SIG-M5 (cell line): ENCODE data around the gene GPANK1.
"Not testable (repeated sequence)": the region's sequence is repeated elsewhere in the genome, so short reads cannot be mapped to it uniquely, and the experiment has no call there.

Source experiments
- DNase-seq: peaks from one replicate; lab custom pipeline; 2025; lab: John Stamatoyannopoulos, UW

Gene GPANK1

GRCh38 chr6:31664790-31665500, at the start of gene GPANK1:
Gene GPANK1 (minus strand): TSS chr6:31664997. CDS start chr6:31664478, 519 bp downstream.
- DNase-seq = peak; percentile 59

DNA sequence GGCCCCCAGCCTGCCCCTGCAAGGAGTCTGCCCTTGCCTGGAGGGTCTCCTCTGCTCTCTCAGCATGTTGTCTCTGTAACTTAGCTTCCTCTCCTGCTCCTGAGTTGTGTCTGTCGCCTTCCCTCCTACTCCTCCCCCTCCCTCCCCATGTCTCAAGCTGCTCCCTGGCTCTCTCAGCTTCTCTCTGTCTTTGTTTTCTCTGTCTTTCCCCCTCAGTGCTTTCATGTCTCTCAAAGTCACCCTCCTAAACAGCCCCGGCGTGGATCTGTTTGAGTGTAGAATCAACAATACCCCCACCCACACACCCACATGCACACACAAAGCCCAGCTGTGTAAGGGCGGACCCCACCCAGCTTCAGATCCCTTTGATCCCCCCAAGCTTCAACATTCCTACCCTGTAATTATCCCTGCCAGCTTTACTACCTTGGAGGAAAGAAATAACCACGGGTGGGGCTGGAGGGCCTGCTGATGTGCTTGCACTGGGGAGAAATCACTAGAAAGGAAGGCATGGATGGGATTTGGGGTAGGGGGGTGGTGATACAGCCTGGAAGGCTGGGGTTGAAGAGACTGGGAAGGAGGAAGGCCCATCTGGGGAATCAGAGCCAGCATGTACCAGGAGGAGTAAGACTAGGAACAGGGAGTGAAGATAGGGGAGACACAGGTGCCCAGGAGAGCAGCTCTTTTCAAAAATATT, 49.3 kb upstream of the GPANK1 start:
- DNase-seq = no peak

GRCh38 chr6:31713465-31713864, 48.7 kb upstream of the GPANK1 start:
- no peak for DNase-seq

GRCh38 chr6:31712296-31712695, 47.5 kb upstream of the GPANK1 start:
- no peak for DNase-seq

- no peak for DNase-seq
Observed at GRCh38 chr6:31711233-31711632, 46.4 kb upstream of the GPANK1 start.

DNA sequence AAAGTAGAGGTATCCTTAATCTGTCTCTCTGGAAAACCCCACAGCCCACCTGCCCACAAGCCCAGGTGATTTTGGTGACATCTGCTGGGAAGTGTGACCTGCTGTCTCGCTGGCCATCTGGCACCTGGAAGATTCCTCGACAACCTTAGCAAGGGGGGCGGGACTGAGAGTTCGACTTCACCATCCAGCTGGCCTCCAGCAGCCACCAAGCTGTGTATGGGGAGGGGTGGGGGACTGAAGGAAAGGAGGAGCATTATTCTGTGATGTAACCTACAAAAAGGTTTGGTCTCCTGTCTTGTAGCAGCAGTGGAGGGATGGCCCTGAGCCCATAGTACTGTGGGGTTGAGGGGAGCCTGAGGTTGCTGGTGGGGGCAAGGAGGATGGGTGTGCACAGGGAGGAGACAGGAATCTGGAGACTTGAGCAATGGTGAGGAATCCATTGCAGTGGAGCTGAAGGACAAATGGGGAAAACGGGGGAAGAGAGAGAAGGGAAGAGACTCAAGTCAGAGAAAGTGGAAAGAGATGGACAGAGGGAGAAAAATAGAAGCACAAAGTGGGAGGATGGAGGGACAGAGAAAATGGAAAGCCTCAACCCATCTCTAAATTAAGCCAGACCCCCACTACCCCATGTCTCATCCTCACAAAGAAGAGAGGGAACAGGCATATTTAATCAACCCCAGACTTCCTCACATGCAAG, 45.9 kb upstream of the GPANK1 start:
- no peak for DNase-seq

DNA sequence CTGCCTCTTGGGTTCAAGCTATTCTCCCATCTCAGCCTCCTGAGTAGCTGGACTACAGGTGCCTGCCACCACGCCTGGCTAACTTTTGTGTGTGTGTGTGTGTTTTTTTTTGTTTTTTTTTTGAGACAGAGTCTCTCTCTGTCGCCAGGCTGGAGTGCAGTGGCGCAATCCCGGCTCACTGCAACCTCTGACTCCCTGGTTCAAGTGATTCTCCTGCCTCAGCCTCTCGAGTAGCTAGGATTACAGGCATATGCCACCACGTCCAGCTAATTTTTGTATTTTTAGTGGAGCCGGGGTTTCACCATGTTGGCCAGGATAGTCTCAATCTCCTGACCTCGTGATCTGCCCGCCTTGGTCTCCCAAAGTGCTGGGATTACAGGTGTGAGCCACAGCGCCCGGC, 44.4 kb upstream of the GPANK1 start:
- not testable (repeated sequence) for DNase-seq

DNA sequence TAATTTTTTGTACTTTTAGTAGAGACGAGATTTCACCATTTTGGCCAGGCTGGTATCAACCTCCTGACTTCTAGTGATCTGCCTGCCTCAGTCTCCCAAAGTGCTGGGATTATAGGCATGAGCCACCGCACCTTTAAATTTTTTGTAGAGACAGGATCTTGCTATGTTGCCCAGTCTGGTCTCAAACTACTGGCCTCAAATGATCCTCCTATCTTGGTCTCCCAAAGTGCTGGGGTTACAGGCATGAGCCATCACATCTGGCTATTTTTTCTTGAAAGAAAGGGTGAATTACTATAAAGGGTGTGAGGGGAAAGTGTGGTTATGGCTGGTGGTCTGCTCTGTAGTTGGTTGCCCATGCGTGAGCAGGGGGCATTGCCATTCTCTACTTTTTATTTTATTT, 43.4 kb upstream of the GPANK1 start:
- no peak for DNase-seq

DNA sequence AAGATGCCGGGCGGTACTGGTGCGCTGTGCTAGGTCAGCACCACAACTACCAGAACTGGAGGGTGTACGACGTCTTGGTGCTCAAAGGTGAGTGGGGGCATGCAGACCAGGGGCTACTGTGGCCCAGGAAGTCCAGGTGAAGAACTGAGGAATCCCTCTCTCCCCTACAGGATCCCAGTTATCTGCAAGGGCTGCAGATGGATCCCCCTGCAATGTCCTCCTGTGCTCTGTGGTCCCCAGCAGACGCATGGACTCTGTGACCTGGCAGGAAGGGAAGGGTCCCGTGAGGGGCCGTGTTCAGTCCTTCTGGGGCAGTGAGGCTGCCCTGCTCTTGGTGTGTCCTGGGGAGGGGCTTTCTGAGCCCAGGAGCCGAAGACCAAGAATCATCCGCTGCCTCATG, 42.9 kb upstream of the GPANK1 start:
- no peak for DNase-seq

GRCh38 chr6:31706599-31706998, 41.8 kb upstream of the GPANK1 start, which contains the start of gene LY6G6F:
Gene LY6G6F (plus strand): TSS chr6:31706866. CDS start chr6:31706907, 41 bp downstream.
- DNase-seq = no peak

DNA sequence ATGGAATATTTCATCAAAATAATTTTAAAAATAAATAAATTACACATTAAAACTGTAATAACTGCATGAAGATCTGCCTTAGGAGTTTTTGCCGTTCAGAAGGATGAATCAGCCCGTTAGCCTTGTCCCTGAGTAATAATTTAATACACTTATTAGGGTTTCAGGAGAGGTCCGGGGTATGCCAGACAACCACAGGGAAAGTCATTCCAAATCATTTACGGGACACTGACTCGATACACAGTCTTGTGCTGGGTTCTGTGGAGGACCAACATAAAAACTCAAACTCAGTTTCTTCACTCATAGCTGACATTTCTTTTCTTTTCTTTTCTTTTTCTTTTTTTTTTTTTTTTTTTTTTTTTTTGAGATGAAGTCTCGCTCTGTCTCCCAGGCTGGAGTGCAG, 41.1 kb upstream of the GPANK1 start:
- no peak for DNase-seq

- peak; percentile 79 for DNase-seq
Observed at GRCh38 chr6:31702819-31703716, 38.3 kb upstream of the GPANK1 start, which contains the start of gene ABHD16A. Gene ABHD16A (minus strand): TSS chr6:31703324. CDS start chr6:31703281, 43 bp downstream.

DNA sequence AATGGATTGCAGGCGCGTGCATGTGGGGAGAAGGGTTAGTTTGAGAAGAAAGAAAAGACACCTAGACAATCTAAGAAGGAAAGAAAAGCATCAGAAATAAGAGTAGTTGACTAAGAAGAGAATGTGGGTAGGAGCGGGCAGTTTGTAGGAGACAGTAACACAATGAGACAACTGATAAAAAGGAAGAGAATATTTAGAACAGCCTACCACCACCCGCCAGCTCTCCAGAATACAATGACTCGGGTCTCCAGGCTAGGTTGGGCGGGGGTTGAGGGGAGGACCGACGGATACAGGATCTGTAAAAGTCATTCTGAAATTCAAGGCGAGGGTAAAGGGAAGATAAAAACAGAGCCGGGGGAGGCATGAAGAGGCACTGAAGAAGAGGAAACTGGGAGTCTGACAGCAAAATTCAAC, 37.6 kb upstream of the GPANK1 start:
- no peak for DNase-seq

- no peak for DNase-seq
Observed at GRCh38 chr6:31701666-31702404, 37.0 kb upstream of the GPANK1 start.

DNA sequence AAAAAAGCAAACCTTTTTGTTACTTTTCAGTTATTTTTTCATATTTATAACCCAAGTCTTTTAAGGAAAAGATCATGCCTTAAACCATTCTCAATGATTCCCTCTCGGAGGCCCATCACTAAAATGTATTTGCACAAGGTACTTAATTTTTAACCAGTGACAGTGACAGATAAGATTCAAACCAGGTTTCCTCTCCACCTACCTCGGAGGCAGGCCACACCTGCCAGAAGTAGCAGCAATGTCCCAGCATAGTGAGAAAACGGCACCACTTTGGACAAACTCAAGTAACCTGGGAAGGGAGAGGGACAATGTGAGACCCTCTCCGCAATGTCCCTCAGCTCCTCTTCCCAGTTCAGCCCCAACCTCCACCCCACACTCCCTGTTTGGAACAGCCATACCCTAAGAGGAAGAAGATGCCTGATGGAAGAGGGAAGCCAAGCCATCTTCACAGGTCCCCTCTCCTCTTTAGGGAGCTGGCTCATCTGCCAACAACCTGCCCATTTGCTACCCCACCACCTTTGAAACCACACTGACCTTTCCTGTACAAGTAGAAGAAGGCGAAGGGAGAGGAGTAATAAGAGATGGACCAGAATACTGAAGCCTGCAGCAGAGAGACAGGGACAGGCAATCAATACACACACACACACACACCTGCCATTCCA, 36.1 kb upstream of the GPANK1 start:
- DNase-seq = no peak

- no peak for DNase-seq
Observed at GRCh38 chr6:31697555-31697954, 32.8 kb upstream of the GPANK1 start.

DNA sequence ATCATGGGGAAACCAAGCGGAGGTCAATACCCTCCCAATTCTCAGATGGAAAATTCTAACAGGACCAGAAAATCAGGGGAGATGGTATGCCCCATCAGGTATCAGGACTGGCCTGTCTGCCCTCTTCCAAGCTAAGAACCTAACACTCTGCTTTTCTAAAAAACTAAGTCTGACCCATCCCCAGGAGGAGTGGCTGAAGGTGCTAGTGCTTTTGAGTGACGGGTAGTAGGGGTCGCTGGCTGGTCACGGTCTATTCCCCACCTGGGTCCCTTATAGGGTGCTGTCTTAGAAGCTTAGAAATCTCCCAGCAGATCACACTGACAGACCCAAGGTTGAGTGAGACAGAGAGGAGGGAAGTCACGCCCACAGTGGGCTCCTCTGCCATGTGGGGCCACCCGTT, 28.7 kb upstream of the GPANK1 start:
- no peak for DNase-seq

DNA sequence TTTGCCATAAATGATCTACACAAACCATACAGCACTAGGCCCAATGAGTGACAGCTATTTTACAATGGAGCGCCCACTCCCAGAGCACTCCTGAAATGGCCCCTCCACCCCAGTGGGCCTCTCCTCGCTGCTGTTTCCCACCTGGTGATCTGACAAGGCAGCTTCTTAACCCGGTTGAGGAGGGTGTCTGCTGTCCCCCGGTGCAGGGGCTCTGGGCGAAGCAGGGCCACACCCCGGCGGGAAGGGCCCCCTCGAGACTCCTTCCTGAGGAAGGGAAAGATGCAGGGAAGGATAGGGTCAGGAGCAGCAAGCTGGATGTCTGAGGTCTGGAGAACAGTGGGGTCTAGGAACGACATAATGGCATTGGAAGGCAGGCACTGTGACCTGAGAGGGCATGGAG, 28.1 kb upstream of the GPANK1 start:
- DNase-seq = no peak

GRCh38 chr6:31692353-31692752, 27.6 kb upstream of the GPANK1 start:
- no peak for DNase-seq

DNA sequence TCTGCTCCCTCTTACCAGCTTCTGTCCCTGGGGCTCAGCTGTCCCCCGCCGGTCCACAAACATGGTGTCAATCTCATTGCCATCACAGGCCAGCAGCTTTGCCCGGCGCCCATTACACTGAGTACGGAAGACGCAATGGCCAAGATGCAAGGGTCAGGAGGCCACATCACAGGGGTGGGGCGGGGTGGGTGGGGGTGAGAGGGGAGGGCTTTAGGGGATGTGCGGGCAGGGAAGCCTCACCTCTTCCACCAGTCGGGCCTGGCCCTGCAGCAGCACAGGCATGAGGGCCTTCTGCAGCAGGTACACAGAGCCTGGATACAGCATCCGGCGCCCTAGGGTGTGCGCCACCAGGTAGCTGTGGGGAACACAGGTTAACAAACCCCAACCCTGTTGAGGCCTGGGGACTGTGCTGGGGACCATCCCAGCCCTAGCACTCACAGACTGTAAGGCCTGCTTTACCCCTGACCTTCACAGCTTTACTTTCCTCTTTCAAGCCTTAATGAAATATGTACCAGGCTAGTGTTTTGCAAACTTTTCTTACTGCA, 26.8 kb upstream of the GPANK1 start:
- DNase-seq = no peak
